Measurements from ENCODE around the gene CCDC107. TPM values are rescaled to one million over a fixed set of nuclear protein-coding genes. Genes with fewer than 3 reads are reported as not detected.

CCDC107 gene
- total and polyA plus RNA-seq, 2 experiments from 2014 or later: 6.9 to 18.4 TPM

GRCh38 chr9:35685506-35685905, 27.4 kb downstream of the CCDC107 start:
- Histone ChIP-seq H3K79me2 (replicated peaks; ENCODE audit: insufficient read depth) (peaks cover 22% of the 10 kb centered on the region), H3K9me2 (ENCODE audit: insufficient read depth) (no peaks in the 10 kb centered on the region), H3K36me3 (ENCODE audit: insufficient read depth) (peaks cover 26% of the 10 kb centered on the region), H3K27ac (ENCODE audit: low read depth) (no peak overlapping the region), H3K4me1 (ENCODE audit: insufficient read depth) (peaks cover 25% of the 10 kb centered on the region), H3K4me3 (no peak overlapping the region), H3K4me2 (no peak overlapping the region), H3K27me3 (ENCODE audit: insufficient read depth) (no peaks in the 10 kb centered on the region), H3F3A (replicated peaks; ENCODE audit: low read depth) (peaks cover 18% of the 10 kb centered on the region), H4K20me1 (replicated peaks; ENCODE audit: insufficient read depth) (peaks cover 9% of the 10 kb centered on the region), H2AFZ (no peak overlapping the region)
- TF ChIP-seq CREB1 (CRISPR knock-in tag; IDR thresholded peaks at IDR 0.05; ENCODE audit: low read depth): no peak
- TF ChIP-seq STAT1 (IDR thresholded peaks at IDR 0.05; ENCODE audit: unreplicated experiment): no peak
- H3K9me3 Mint-ChIP-seq: no peaks in the 10 kb centered on the region
- H3K4me1 Mint-ChIP-seq: peaks cover 37% of the 10 kb centered on the region
- ATAC-seq (no peak), DNase-seq (ENCODE audit: low spot score) (no peak)
- peaks cover 69% of the 10 kb centered on the region for H3K36me3 Mint-ChIP-seq (ENCODE audit: low read depth)
- no peak overlapping the region for H3K4me3 Mint-ChIP-seq
- no peak overlapping the region for H3K27ac Mint-ChIP-seq
- peaks cover 5% of the 10 kb centered on the region for H3K27me3 Mint-ChIP-seq (ENCODE audit: insufficient read depth, low read depth, poor library complexity)

- H3K4me3 ChIP-seq: no peak overlapping the region
- peaks cover 31% of the 10 kb centered on the region for H3K4me1 Mint-ChIP-seq
- H3K27ac ChIP-seq (ENCODE audit: low read depth): no peak overlapping the region
- peaks cover 26% of the 10 kb centered on the region for H3K36me3 ChIP-seq (ENCODE audit: insufficient read depth)
- peaks cover 17% of the 10 kb centered on the region; the same call in 1 of the 2 replicates for H3K4me1 ChIP-seq (ENCODE audit: insufficient read depth)
- H3K9me3 Mint-ChIP-seq: no peaks in the 10 kb centered on the region; the same call in 2 of the 3 replicates
- H3K4me2 ChIP-seq: no peak overlapping the region
- peaks cover 14% of the 10 kb centered on the region for H3F3A ChIP-seq (replicated peaks; ENCODE audit: low read depth)
- no peak overlapping the region for H3K27ac Mint-ChIP-seq
- peaks cover 6% of the 10 kb centered on the region for H4K20me1 ChIP-seq (replicated peaks; ENCODE audit: insufficient read depth)
- H3K27me3 Mint-ChIP-seq (ENCODE audit: insufficient read depth, low read depth, poor library complexity): peaks cover 6% of the 10 kb centered on the region
- H3K79me2 ChIP-seq (replicated peaks; ENCODE audit: insufficient read depth): peaks cover 22% of the 10 kb centered on the region
- no peaks in the 10 kb centered on the region for H3K27me3 ChIP-seq (ENCODE audit: insufficient read depth)
- no peaks in the 10 kb centered on the region for H3K9me2 ChIP-seq (ENCODE audit: insufficient read depth)
- peaks cover 71% of the 10 kb centered on the region for H3K36me3 Mint-ChIP-seq (ENCODE audit: low read depth)
- no peak overlapping the region for H3K4me3 Mint-ChIP-seq
- TF ChIP-seq JUNB (IDR thresholded peaks at IDR 0.05; ENCODE audit: unreplicated experiment) (no peak), CREB1 (CRISPR knock-in tag; IDR thresholded peaks at IDR 0.05; ENCODE audit: low read depth) (no peak), CTCF (conservative IDR thresholded peaks at IDR 0.05; ENCODE audit: low read depth in 2 of 2) (no peak), POLR2AphosphoS5 (IDR thresholded peaks at IDR 0.05; ENCODE audit: low read depth) (no peak), ZNF114 (CRISPR knock-in tag; IDR thresholded peaks at IDR 0.05) (no peak), ZNF462 (CRISPR knock-in tag; IDR thresholded peaks at IDR 0.05) (no peak), EZH2 (IDR thresholded peaks at IDR 0.05; ENCODE audit: low read depth, unreplicated experiment) (no peak), STAT1 (IDR thresholded peaks at IDR 0.05; ENCODE audit: unreplicated experiment) (no peak), EZH2phosphoT487 (IDR thresholded peaks at IDR 0.05; ENCODE audit: unreplicated experiment) (no peak)
- no peak overlapping the region for H2AFZ ChIP-seq
- ATAC-seq (no peak), DNase-seq (ENCODE audit: low spot score) (no peak)
Observed at GRCh38 chr9:35686222-35687203, 28.4 kb downstream of the CCDC107 start.
